BLaER1 (cell line): ENCODE measurements around the gene ROPN1.
"Not testable (repeated sequence)": the region's sequence is repeated elsewhere in the genome, so short reads cannot be mapped to it uniquely, and the experiment has no call there.

ENCODE experiments used
- H3K27ac ChIP-seq: shearing (Covaris generic); formaldehyde crosslinking; 2 replicates; pipeline ENCODE4 v1.8.1; 2022
- H3K27me3 ChIP-seq: shearing (Covaris generic); formaldehyde crosslinking; 2 replicates; pipeline ENCODE4 v1.8.1; 2022
- H3K36me3 ChIP-seq: shearing (Covaris generic); formaldehyde crosslinking; 2 replicates; pipeline ENCODE4 v1.8.1; 2022
- H3K4me1 ChIP-seq: shearing (Covaris generic); formaldehyde crosslinking; 2 replicates; pipeline ENCODE4 v1.8.1; 2022
- H3K4me2 ChIP-seq: shearing (Covaris generic); formaldehyde crosslinking; 2 replicates; pipeline ENCODE4 v1.8.1; 2022
- H3K4me3 ChIP-seq: shearing (Covaris generic); formaldehyde crosslinking; 2 replicates; pipeline ENCODE4 v1.8.1; 2022
- H3K9ac ChIP-seq: shearing (Covaris generic); formaldehyde crosslinking; 2 replicates; pipeline ENCODE4 v1.8.1; 2022
- H3K9me3 ChIP-seq: shearing (Covaris generic); formaldehyde crosslinking; 2 replicates; pipeline ENCODE4 v1.8.1; 2022
- H4K20me1 ChIP-seq: shearing (Covaris generic); formaldehyde crosslinking; 2 replicates; pipeline ENCODE4 v1.8.1; 2022
- Cebpa-rat ChIP-seq: shearing (Covaris generic); IDR thresholded peaks from 2 replicates; pipeline ENCODE4 v1.8.1; 2022

Gene ROPN1

GRCh38 chr3:123991730-123992588 is at the start of gene ROPN1:
Gene ROPN1 (minus strand): TSS chr3:123992124. CDS start chr3:123980481, 11,643 bp downstream.
- not testable (repeated sequence) for H3K4me2 ChIP-seq, H3K9ac ChIP-seq

GRCh38 chr3:124041553-124041952 is 49.6 kb upstream of the ROPN1 start:
- Histone ChIP-seq H3K4me3 (no peak overlapping the region), H3K9ac (no peak overlapping the region), H3K27ac (no peak overlapping the region), H3K27me3 (no peaks in the 10 kb centered on the region), H3K9me3 (no peaks in the 10 kb centered on the region), H3K4me2 (no peak overlapping the region), H3K4me1 (no peaks in the 10 kb centered on the region), H3K36me3 (no peaks in the 10 kb centered on the region), H4K20me1 (peaks cover 40% of the 10 kb centered on the region)
- no peak for TF ChIP-seq Cebpa-rat

More at GRCh38 chr3:123991730-123992588, at the start of gene ROPN1:
- not testable (repeated sequence) for H3K27ac ChIP-seq, H3K4me1 ChIP-seq, H3K4me3 ChIP-seq, H4K20me1 ChIP-seq, H3K36me3 ChIP-seq, H3K27me3 ChIP-seq
- peaks cover 17% of the 10 kb centered on the region for H3K9me3 ChIP-seq

GRCh38 chr3:124037326-124037725 is 45.4 kb upstream of the ROPN1 start:
- H3K27ac ChIP-seq = no peak overlapping the region
- H3K4me2 ChIP-seq = no peak overlapping the region
- no peak overlapping the region for H3K4me3 ChIP-seq
- TF ChIP-seq Cebpa-rat = no peak
- no peaks in the 10 kb centered on the region for H3K9me3 ChIP-seq
- peaks cover 12% of the 10 kb centered on the region for H3K4me1 ChIP-seq
- H4K20me1 ChIP-seq = peaks cover 44% of the 10 kb centered on the region
- H3K36me3 ChIP-seq = no peaks in the 10 kb centered on the region
- no peak overlapping the region for H3K9ac ChIP-seq
- H3K27me3 ChIP-seq = peaks cover 6% of the 10 kb centered on the region; the same call in 1 of the 2 replicates

- H3K27me3 ChIP-seq = not testable (repeated sequence)
Observed at GRCh38 chr3:124036214-124036613, 44.3 kb upstream of the ROPN1 start.

GRCh38 chr3:124035463-124036121 is 43.7 kb upstream of the ROPN1 start:
- no peak for TF ChIP-seq Cebpa-rat
- H3K4me2 ChIP-seq = no peak overlapping the region; the same call in 1 of the 2 replicates
- peaks cover 6% of the 10 kb centered on the region; the same call in 1 of the 2 replicates for H3K27me3 ChIP-seq

More at GRCh38 chr3:124036214-124036613, 44.3 kb upstream of the ROPN1 start:
- not testable (repeated sequence) for H3K4me2 ChIP-seq, H3K36me3 ChIP-seq, H3K9me3 ChIP-seq, H3K27ac ChIP-seq, H3K4me3 ChIP-seq, H3K9ac ChIP-seq
- H3K4me1 ChIP-seq = peaks cover 19% of the 10 kb centered on the region
- peaks cover 44% of the 10 kb centered on the region for H4K20me1 ChIP-seq

GRCh38 chr3:124034844-124035152 is 42.9 kb upstream of the ROPN1 start:
- H3K4me3 ChIP-seq = peak overlapping the region; percentile 92
- peaks cover 6% of the 10 kb centered on the region; the same call in 1 of the 2 replicates for H3K27me3 ChIP-seq
- peak overlapping the region; percentile 99 for H3K4me2 ChIP-seq
- H3K9me3 ChIP-seq = no peaks in the 10 kb centered on the region
- no peak overlapping the region for H3K9ac ChIP-seq
- H3K27ac ChIP-seq = no peak overlapping the region
- TF ChIP-seq Cebpa-rat = no peak
- H4K20me1 ChIP-seq = peaks cover 44% of the 10 kb centered on the region
- peaks cover 19% of the 10 kb centered on the region for H3K4me1 ChIP-seq
- no peaks in the 10 kb centered on the region for H3K36me3 ChIP-seq

More at GRCh38 chr3:124035463-124036121, 43.7 kb upstream of the ROPN1 start:
- H3K27ac ChIP-seq = no peak overlapping the region
- H3K9me3 ChIP-seq = no peaks in the 10 kb centered on the region
- no peak overlapping the region for H3K4me3 ChIP-seq
- no peak overlapping the region for H3K9ac ChIP-seq
- H3K36me3 ChIP-seq = no peaks in the 10 kb centered on the region
- peaks cover 44% of the 10 kb centered on the region for H4K20me1 ChIP-seq
- H3K4me1 ChIP-seq = peaks cover 19% of the 10 kb centered on the region

- Histone ChIP-seq H3K9me3 (no peaks in the 10 kb centered on the region), H3K36me3 (no peaks in the 10 kb centered on the region), H3K27ac (peak overlapping the region; percentile 83), H3K27me3 (peaks cover 6% of the 10 kb centered on the region; the same call in 1 of the 2 replicates), H3K4me3 (peak overlapping the region; percentile 92), H3K9ac (peak overlapping the region; percentile 86), H3K4me2 (peak overlapping the region; percentile 99), H3K4me1 (peaks cover 19% of the 10 kb centered on the region), H4K20me1 (peaks cover 44% of the 10 kb centered on the region)
- no peak for TF ChIP-seq Cebpa-rat
Observed at GRCh38 chr3:124034016-124034843, 42.3 kb upstream of the ROPN1 start.

- no peaks in the 10 kb centered on the region for H3K9me3 ChIP-seq
- peaks cover 6% of the 10 kb centered on the region; the same call in 1 of the 2 replicates for H3K27me3 ChIP-seq
- H3K36me3 ChIP-seq = no peaks in the 10 kb centered on the region
- H3K27ac ChIP-seq = peak within 1 kb of the TSS; percentile 83
- no peak for TF ChIP-seq Cebpa-rat
- H4K20me1 ChIP-seq = peaks cover 37% of the 10 kb centered on the region
- H3K4me3 ChIP-seq = peak within 1 kb of the TSS; percentile 92
- H3K9ac ChIP-seq = peak within 1 kb of the TSS; percentile 86
- peaks cover 19% of the 10 kb centered on the region for H3K4me1 ChIP-seq
- H3K4me2 ChIP-seq = peak within 1 kb of the TSS; percentile 99
Observed at GRCh38 chr3:124033360-124034015, 41.6 kb upstream of the ROPN1 start, which contains the start of gene KALRN. Gene KALRN (plus strand): TSS chr3:124033369.

- Histone ChIP-seq H3K9ac (peak overlapping the region; percentile 86), H3K9me3 (no peaks in the 10 kb centered on the region), H3K4me2 (peak overlapping the region; percentile 99), H3K4me3 (peak overlapping the region; percentile 92), H3K36me3 (no peaks in the 10 kb centered on the region), H3K4me1 (peaks cover 19% of the 10 kb centered on the region), H3K27me3 (peaks cover 6% of the 10 kb centered on the region; the same call in 1 of the 2 replicates), H3K27ac (peak overlapping the region; percentile 83), H4K20me1 (peaks cover 32% of the 10 kb centered on the region)
- no peak for TF ChIP-seq Cebpa-rat
Observed at GRCh38 chr3:124032881-124033359, 41.0 kb upstream of the ROPN1 start.
